GM18498 (cell line): ENCODE results near the gene DIAPH2.
"Not testable (repeated sequence)": the region's sequence is repeated elsewhere in the genome, so short reads cannot be mapped to it uniquely, and the experiment has no call there.

Experiments
- ATAC-seq: cut with Tn5 transposase; IDR thresholded peaks from one replicate; pipeline ENCODE4 v1.9.1; 2021; ENCODE audit warnings: mild to moderate bottlenecking, moderate library complexity; ENCODE audit not compliant: unreplicated experiment

Gene DIAPH2

GRCh38 chrX:96715481-96715880 is 30.8 kb downstream of the DIAPH2 start:
- ATAC-seq, result no peak

- no peak for ATAC-seq
Measured at GRCh38 chrX:96719161-96719875, 34.7 kb downstream of the DIAPH2 start.

- ATAC-seq, result peak; percentile 100
Measured at GRCh38 chrX:96721354-96721753, 36.7 kb downstream of the DIAPH2 start.

- ATAC-seq, result no peak
Measured at GRCh38 chrX:96722781-96723180, 38.1 kb downstream of the DIAPH2 start.

- ATAC-seq, result no peak
Measured at GRCh38 chrX:96729053-96729452, 44.4 kb downstream of the DIAPH2 start.

DNA sequence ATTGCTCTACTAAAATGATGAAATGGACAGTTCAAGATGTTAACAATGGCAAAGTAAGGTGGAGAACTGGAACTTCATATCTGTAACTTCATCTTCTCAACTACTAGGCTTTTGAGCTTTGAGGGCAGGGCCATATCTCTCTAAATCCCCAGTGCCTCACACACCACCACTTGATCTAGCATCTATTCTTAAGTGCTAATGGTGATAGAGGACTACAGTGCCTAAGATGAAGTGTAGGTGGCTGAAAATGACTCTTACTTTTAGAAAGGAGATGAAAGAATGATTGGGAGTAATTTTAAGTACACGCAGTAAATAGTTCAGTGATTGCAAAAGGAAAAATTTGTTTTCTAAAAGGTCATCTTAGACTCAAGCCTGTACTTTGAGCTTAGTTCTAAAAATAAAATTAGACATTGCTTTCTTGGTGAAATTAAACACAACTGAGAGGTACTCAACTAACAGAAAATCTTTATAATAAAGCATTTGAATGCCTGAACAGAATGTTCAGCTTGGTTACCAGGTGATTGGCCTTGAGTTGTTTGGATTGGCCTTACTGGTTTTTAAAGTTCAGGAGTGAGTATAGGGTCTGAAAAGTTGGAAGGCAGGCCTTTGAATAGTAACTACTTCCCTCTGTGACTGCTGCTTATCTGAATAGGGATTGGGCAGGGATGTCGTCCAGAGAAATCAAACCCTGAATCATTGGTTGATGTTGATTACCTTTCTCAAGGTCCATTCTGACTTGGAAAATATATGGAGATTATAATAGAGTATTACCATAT is 45.4 kb downstream of the DIAPH2 start:
- ATAC-seq, result no peak

- not testable (repeated sequence) for ATAC-seq
Measured at GRCh38 chrX:96731000-96731399, 46.4 kb downstream of the DIAPH2 start.

GRCh38 chrX:96743367-96744073 is 58.9 kb downstream of the DIAPH2 start:
- no peak for ATAC-seq

GRCh38 chrX:96752781-96753180 is 68.1 kb downstream of the DIAPH2 start:
- no peak for ATAC-seq

DNA sequence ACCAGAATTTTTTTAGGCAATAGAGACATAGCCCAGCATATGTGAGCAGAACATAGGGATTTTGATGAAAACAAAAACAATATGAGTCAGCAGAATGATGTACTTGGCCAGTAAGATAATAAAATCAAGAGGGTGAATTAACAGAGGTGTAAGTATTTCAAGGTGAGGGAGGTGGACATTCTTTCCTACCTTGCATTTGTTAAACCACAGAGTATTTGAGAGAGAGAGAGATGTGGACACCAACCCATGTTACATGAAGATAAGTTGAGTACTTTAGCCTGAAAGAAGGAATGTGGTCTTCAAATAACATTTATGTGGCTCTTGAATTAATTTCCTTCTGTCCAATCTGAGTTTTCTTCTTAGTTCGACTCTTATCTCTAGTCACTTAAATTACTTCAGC is 68.6 kb downstream of the DIAPH2 start:
- ATAC-seq, result no peak

GRCh38 chrX:96756491-96756890 is 71.8 kb downstream of the DIAPH2 start:
- ATAC-seq, result no peak

DNA sequence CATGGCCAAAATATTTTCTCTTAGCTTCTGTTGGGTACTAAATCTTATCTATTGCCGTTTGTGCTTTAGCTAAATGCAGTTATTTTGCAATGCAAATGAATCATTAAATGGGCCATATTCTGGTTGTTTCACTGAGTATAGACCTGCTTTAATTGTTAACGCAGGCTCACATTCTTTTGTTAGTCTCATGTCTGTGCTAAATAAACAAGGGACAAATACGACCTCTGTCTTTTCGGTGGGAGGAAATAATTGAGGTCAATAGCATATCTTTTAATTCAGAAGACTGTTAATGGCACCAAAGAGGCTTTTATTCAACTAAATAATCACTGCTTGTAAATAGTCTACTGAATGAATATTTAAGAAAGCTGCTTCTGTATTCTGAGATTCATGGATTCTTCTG is 76.9 kb downstream of the DIAPH2 start:
- no peak for ATAC-seq

DNA sequence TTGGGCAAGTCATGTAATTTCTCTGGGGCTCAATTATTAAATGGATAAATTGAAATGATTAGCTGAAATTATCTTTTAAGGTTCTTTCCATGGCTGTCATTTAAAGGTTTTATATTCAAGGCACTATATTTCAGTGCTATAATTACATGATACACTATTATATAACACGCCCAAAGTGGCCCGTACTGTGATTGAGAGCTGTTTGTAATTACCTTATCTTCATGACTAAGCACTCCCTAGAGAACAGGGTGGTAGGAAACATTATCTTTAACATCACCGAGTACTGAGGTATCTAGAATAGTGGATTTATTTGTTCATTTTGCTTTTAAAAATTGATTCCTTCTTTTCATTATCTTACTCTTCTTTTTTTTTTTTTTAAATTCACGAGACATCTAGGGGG is 79.0 kb downstream of the DIAPH2 start:
- ATAC-seq, result no peak

GRCh38 chrX:96764864-96765263 is 80.2 kb downstream of the DIAPH2 start:
- peak; percentile 80 for ATAC-seq

GRCh38 chrX:96770315-96770714 is 85.7 kb downstream of the DIAPH2 start:
- no peak for ATAC-seq

- ATAC-seq, result no peak
Measured at GRCh38 chrX:96771486-96771885, 86.8 kb downstream of the DIAPH2 start.

DNA sequence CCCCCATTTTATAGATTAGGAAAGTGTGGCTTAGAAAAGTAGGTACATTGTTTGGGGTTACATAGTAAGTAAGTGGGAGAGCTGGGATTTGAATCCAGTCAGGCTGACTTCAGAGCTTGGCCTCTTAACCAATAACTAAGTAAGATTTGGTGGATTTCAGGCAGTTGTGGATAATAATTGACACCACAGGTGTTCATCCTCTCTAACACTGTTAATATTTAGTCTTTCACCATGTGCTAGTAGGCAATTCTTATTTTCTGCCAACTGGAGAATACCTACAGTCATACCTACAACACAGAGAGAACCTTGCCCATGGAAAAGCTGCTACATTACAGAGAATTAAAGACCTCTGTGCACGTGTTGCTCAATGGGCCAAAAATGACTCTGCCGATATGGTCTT is 89.5 kb downstream of the DIAPH2 start:
- ATAC-seq, result no peak

GRCh38 chrX:96776966-96777365 is 92.3 kb downstream of the DIAPH2 start:
- ATAC-seq, result no peak

GRCh38 chrX:96791559-96791958 is 106.9 kb downstream of the DIAPH2 start:
- no peak for ATAC-seq

DNA sequence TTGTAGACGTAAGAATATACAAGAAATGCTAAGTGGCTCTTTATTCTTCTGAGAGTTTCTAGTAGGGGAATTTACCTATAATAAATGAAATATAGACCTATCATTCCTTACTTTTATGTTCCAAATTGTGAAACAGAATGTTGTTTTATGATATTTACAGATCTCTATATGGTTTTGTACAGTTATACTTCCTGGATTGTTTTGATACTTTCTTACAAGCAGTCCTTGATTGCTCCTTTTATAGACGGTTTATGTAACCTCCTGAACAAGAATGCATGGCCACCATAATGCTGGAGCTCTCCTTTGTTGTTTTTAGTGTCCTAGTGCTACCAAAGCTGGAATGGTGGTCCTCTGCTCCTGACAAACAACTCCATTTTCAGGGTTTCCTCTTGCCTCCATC is 107.4 kb downstream of the DIAPH2 start:
- no peak for ATAC-seq

DNA sequence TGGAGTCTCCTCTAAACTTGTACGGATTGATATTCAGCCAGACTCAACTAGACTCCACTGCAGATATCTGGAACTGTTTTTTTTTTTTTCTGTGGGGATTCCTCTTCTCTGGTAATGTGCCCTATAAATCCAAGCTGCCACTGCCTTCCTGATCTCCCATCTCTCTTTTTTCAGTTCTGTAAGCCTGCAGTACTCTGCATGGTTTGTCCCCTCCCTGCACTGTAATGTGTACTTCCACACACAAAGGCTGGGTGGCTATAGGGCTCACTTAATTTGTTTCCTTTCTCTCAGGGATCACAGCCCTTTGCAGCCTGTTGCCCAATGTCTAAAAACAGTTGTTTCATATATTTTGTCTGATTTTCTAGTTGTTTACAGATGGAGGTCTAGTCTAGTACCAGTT is 114.3 kb downstream of the DIAPH2 start:
- ATAC-seq, result no peak

DNA sequence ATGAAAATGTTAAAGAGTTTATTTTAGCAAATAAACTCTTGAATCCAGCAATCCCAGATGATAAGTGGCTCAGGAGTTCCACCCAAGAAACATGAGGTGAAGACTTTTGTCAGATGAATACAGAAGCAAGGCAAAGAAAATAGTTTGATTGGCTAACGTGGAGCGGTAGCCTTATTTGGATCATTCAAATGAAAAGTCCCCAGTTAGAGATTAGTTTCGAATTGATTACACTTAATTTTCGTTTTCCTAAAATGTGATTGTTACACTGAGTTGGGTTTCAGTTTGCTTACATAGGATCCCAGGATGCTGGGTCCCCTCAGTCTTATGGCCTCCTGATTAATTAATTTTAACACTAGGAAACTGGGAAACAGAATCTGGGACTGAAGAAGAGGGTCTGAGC is 122.7 kb downstream of the DIAPH2 start:
- no peak for ATAC-seq
